Measurements from ENCODE around the gene SERPINB2. TPM values are rescaled to one million over a fixed set of nuclear protein-coding genes. Genes with fewer than 3 reads are reported as not detected.

SERPINB2 gene
- polyA plus RNA-seq (2013, experiment 1 of 2): not detected
- 0.04 TPM for polyA plus RNA-seq (2013, experiment 2 of 2)

GRCh38 chr18:63887424-63887823 is at the start of gene SERPINB2:
SERPINB2 (plus strand) TSS chr18:63887705; CDS start chr18:63891445, 3,740 bp downstream.
- Histone ChIP-seq H3K27ac (ENCODE audit: low read depth, low read length) (no peak within 1 kb of the TSS), H3K56ac (ENCODE audit: low read length) (no peak within 1 kb of the TSS), H3K18ac (ENCODE audit: low read length) (no peak within 1 kb of the TSS), H3K4me3 (ENCODE audit: low read length) (no peak within 1 kb of the TSS), H3K79me2 (ENCODE audit: control insufficient read depth, insufficient read depth, low read length) (no peaks in the 10 kb centered on the region), H2BK5ac (ENCODE audit: low read length) (no peak within 1 kb of the TSS), H3K79me1 (ENCODE audit: low read length) (no peaks in the 10 kb centered on the region), H3K4ac (ENCODE audit: low read depth, low read length) (no peak within 1 kb of the TSS), H2BK15ac (replicated peaks; ENCODE audit: low read depth) (no peak within 1 kb of the TSS), H3K23ac (ENCODE audit: low read length) (no peak within 1 kb of the TSS), H4K8ac (ENCODE audit: low read depth, low read length) (no peak within 1 kb of the TSS), H3K9ac (ENCODE audit: low read length) (no peak within 1 kb of the TSS), H3K4me2 (ENCODE audit: low read length) (no peak within 1 kb of the TSS), H3K36me3 (ENCODE audit: control insufficient read depth, insufficient read depth, low read length) (no peaks in the 10 kb centered on the region), H3K27me3 (ENCODE audit: insufficient read depth, low read length, poor library complexity) (no peaks in the 10 kb centered on the region), H4K5ac (ENCODE audit: low read length) (no peak within 1 kb of the TSS), H3K4me1 (ENCODE audit: control insufficient read depth, low read depth, low read length) (no peaks in the 10 kb centered on the region), H2AK5ac (ENCODE audit: low read length) (no peak within 1 kb of the TSS), H2BK120ac (ENCODE audit: low read depth, low read length) (no peak within 1 kb of the TSS)
- DNase-seq: no peak
- no CpG with 5 or more reads among the region's 1 CpG for WGBS (ENCODE audit: extremely low coverage, insufficient coverage, low lambda C conversion rate)

GRCh38 chr18:63843008-63843407 is 44.5 kb upstream of the SERPINB2 start:
- WGBS (ENCODE audit: extremely low coverage, insufficient coverage, low lambda C conversion rate): no CpG with 5 or more reads among the region's 7 CpGs
- Histone ChIP-seq H2BK5ac (ENCODE audit: low read length) (no peak overlapping the region), H3K36me3 (ENCODE audit: control insufficient read depth, insufficient read depth, low read length) (no peaks in the 10 kb centered on the region)

GRCh38 chr18:63844254-63844653 is 43.3 kb upstream of the SERPINB2 start:
- H3K36me3 ChIP-seq (ENCODE audit: control insufficient read depth, insufficient read depth, low read length): no peaks in the 10 kb centered on the region
- no peaks in the 10 kb centered on the region for H3K4me1 ChIP-seq (ENCODE audit: control insufficient read depth, low read depth, low read length)
- H4K8ac ChIP-seq (ENCODE audit: low read depth, low read length): no peak overlapping the region
- no peak overlapping the region for H2AK5ac ChIP-seq (ENCODE audit: low read length)
- no peak overlapping the region for H4K5ac ChIP-seq (ENCODE audit: low read length)
- H3K18ac ChIP-seq (ENCODE audit: low read length): no peak overlapping the region
- DNase-seq: peak; percentile 47
- no peaks in the 10 kb centered on the region for H3K27me3 ChIP-seq (ENCODE audit: insufficient read depth, low read length, poor library complexity)
- H2BK15ac ChIP-seq (replicated peaks; ENCODE audit: low read depth): no peak overlapping the region
- H3K4me3 ChIP-seq (ENCODE audit: low read length): no peak overlapping the region
- no peaks in the 10 kb centered on the region for H3K79me1 ChIP-seq (ENCODE audit: low read length)
- H2BK5ac ChIP-seq (ENCODE audit: low read length): no peak overlapping the region
- H3K27ac ChIP-seq (ENCODE audit: low read depth, low read length): no peak overlapping the region
- H3K56ac ChIP-seq (ENCODE audit: low read length): no peak overlapping the region
- H3K4me2 ChIP-seq (ENCODE audit: low read length): no peak overlapping the region
- WGBS (ENCODE audit: extremely low coverage, insufficient coverage, low lambda C conversion rate): no CpG with 5 or more reads among the region's 3 CpGs
- H3K4ac ChIP-seq (ENCODE audit: low read depth, low read length): no peak overlapping the region
- no peak overlapping the region for H3K23ac ChIP-seq (ENCODE audit: low read length)
- H3K79me2 ChIP-seq (ENCODE audit: control insufficient read depth, insufficient read depth, low read length): no peaks in the 10 kb centered on the region
- no peak overlapping the region for H2BK120ac ChIP-seq (ENCODE audit: low read depth, low read length)
- no peak overlapping the region for H3K9ac ChIP-seq (ENCODE audit: low read length)

More at GRCh38 chr18:63843008-63843407, 44.5 kb upstream of the SERPINB2 start:
- Histone ChIP-seq H3K23ac (ENCODE audit: low read length) (no peak overlapping the region), H3K79me2 (ENCODE audit: control insufficient read depth, insufficient read depth, low read length) (no peaks in the 10 kb centered on the region), H4K8ac (ENCODE audit: low read depth, low read length) (no peak overlapping the region), H3K27ac (ENCODE audit: low read depth, low read length) (no peak overlapping the region), H2BK15ac (replicated peaks; ENCODE audit: low read depth) (no peak overlapping the region), H3K4me3 (ENCODE audit: low read length) (no peak overlapping the region), H3K56ac (ENCODE audit: low read length) (no peak overlapping the region), H3K4me1 (ENCODE audit: control insufficient read depth, low read depth, low read length) (no peaks in the 10 kb centered on the region), H4K5ac (ENCODE audit: low read length) (no peak overlapping the region), H3K4me2 (ENCODE audit: low read length) (no peak overlapping the region), H3K79me1 (ENCODE audit: low read length) (no peaks in the 10 kb centered on the region), H2BK120ac (ENCODE audit: low read depth, low read length) (no peak overlapping the region), H3K9ac (ENCODE audit: low read length) (no peak overlapping the region), H3K4ac (ENCODE audit: low read depth, low read length) (no peak overlapping the region), H3K18ac (ENCODE audit: low read length) (no peak overlapping the region), H3K27me3 (ENCODE audit: insufficient read depth, low read length, poor library complexity) (no peaks in the 10 kb centered on the region), H2AK5ac (ENCODE audit: low read length) (no peak overlapping the region)
- no peak for DNase-seq

GRCh38 chr18:63848159-63848558 is 39.3 kb upstream of the SERPINB2 start:
- H2AK5ac ChIP-seq (ENCODE audit: low read length): no peak overlapping the region
- no peak overlapping the region for H3K18ac ChIP-seq (ENCODE audit: low read length)
- H3K4ac ChIP-seq (ENCODE audit: low read depth, low read length): no peak overlapping the region
- no peak overlapping the region for H3K23ac ChIP-seq (ENCODE audit: low read length)
- no peaks in the 10 kb centered on the region for H3K36me3 ChIP-seq (ENCODE audit: control insufficient read depth, insufficient read depth, low read length)
- H3K79me2 ChIP-seq (ENCODE audit: control insufficient read depth, insufficient read depth, low read length): no peaks in the 10 kb centered on the region
- no peak overlapping the region for H3K4me2 ChIP-seq (ENCODE audit: low read length)
- no peak overlapping the region for H2BK120ac ChIP-seq (ENCODE audit: low read depth, low read length)
- H3K27me3 ChIP-seq (ENCODE audit: insufficient read depth, low read length, poor library complexity): no peaks in the 10 kb centered on the region
- WGBS (ENCODE audit: extremely low coverage, insufficient coverage, low lambda C conversion rate): no CpG with 5 or more reads among the region's 2 CpGs
- H2BK15ac ChIP-seq (replicated peaks; ENCODE audit: low read depth): no peak overlapping the region
- no peak overlapping the region for H3K56ac ChIP-seq (ENCODE audit: low read length)
- H2BK5ac ChIP-seq (ENCODE audit: low read length): no peak overlapping the region
- H3K27ac ChIP-seq (ENCODE audit: low read depth, low read length): no peak overlapping the region
- H3K4me3 ChIP-seq (ENCODE audit: low read length): no peak overlapping the region
- no peak overlapping the region for H3K9ac ChIP-seq (ENCODE audit: low read length)
- no peaks in the 10 kb centered on the region for H3K4me1 ChIP-seq (ENCODE audit: control insufficient read depth, low read depth, low read length)
- peak; percentile 71 for DNase-seq
- no peaks in the 10 kb centered on the region for H3K79me1 ChIP-seq (ENCODE audit: low read length)
- no peak overlapping the region for H4K5ac ChIP-seq (ENCODE audit: low read length)
- no peak overlapping the region for H4K8ac ChIP-seq (ENCODE audit: low read depth, low read length)

- no peak overlapping the region for H3K23ac ChIP-seq (ENCODE audit: low read length)
- no peak overlapping the region for H4K8ac ChIP-seq (ENCODE audit: low read depth, low read length)
- H3K79me1 ChIP-seq (ENCODE audit: low read length): no peaks in the 10 kb centered on the region
- H2BK5ac ChIP-seq (ENCODE audit: low read length): no peak overlapping the region
- H4K5ac ChIP-seq (ENCODE audit: low read length): no peak overlapping the region
- no peaks in the 10 kb centered on the region for H3K4me1 ChIP-seq (ENCODE audit: control insufficient read depth, low read depth, low read length)
- no peak overlapping the region for H3K9ac ChIP-seq (ENCODE audit: low read length)
- H3K56ac ChIP-seq (ENCODE audit: low read length): no peak overlapping the region
- H3K27me3 ChIP-seq (ENCODE audit: insufficient read depth, low read length, poor library complexity): no peaks in the 10 kb centered on the region
- no peak overlapping the region for H2BK15ac ChIP-seq (replicated peaks; ENCODE audit: low read depth)
- H3K27ac ChIP-seq (ENCODE audit: low read depth, low read length): no peak overlapping the region
- no peaks in the 10 kb centered on the region for H3K79me2 ChIP-seq (ENCODE audit: control insufficient read depth, insufficient read depth, low read length)
- H2BK120ac ChIP-seq (ENCODE audit: low read depth, low read length): no peak overlapping the region
- H3K4me3 ChIP-seq (ENCODE audit: low read length): no peak overlapping the region
- H3K18ac ChIP-seq (ENCODE audit: low read length): no peak overlapping the region
- no peaks in the 10 kb centered on the region for H3K36me3 ChIP-seq (ENCODE audit: control insufficient read depth, insufficient read depth, low read length)
- H2AK5ac ChIP-seq (ENCODE audit: low read length): no peak overlapping the region
- no peak overlapping the region for H3K4ac ChIP-seq (ENCODE audit: low read depth, low read length)
- no CpG with 5 or more reads among the region's 4 CpGs for WGBS (ENCODE audit: extremely low coverage, insufficient coverage, low lambda C conversion rate)
- DNase-seq: peak; percentile 72
- H3K4me2 ChIP-seq (ENCODE audit: low read length): no peak overlapping the region
Measured at GRCh38 chr18:63850020-63850419, 37.5 kb upstream of the SERPINB2 start.

- Histone ChIP-seq H3K4me1 (ENCODE audit: control insufficient read depth, low read depth, low read length) (no peaks in the 10 kb centered on the region), H3K4me2 (ENCODE audit: low read length) (no peak overlapping the region), H3K56ac (ENCODE audit: low read length) (no peak overlapping the region), H4K5ac (ENCODE audit: low read length) (no peak overlapping the region), H3K27me3 (ENCODE audit: insufficient read depth, low read length, poor library complexity) (no peaks in the 10 kb centered on the region), H4K8ac (ENCODE audit: low read depth, low read length) (no peak overlapping the region), H2BK15ac (replicated peaks; ENCODE audit: low read depth) (no peak overlapping the region), H3K79me2 (ENCODE audit: control insufficient read depth, insufficient read depth, low read length) (no peaks in the 10 kb centered on the region), H3K79me1 (ENCODE audit: low read length) (no peaks in the 10 kb centered on the region), H3K27ac (ENCODE audit: low read depth, low read length) (no peak overlapping the region), H3K18ac (ENCODE audit: low read length) (no peak overlapping the region), H2BK5ac (ENCODE audit: low read length) (no peak overlapping the region), H3K23ac (ENCODE audit: low read length) (no peak overlapping the region), H2BK120ac (ENCODE audit: low read depth, low read length) (no peak overlapping the region), H2AK5ac (ENCODE audit: low read length) (no peak overlapping the region), H3K4ac (ENCODE audit: low read depth, low read length) (no peak overlapping the region), H3K36me3 (ENCODE audit: control insufficient read depth, insufficient read depth, low read length) (no peaks in the 10 kb centered on the region), H3K4me3 (ENCODE audit: low read length) (no peak overlapping the region), H3K9ac (ENCODE audit: low read length) (no peak overlapping the region)
- no peak for DNase-seq
- no CpG with 5 or more reads among the region's 2 CpGs for WGBS (ENCODE audit: extremely low coverage, insufficient coverage, low lambda C conversion rate)
Measured at GRCh38 chr18:63850636-63851035, 36.9 kb upstream of the SERPINB2 start.

Measured in mesendoderm (in vitro differentiated cells).